Measurements from ENCODE around the gene ACSF3.

The ACSF3 gene

GRCh38 chr16:89096042-89096717 lies 2.5 kb downstream of the ACSF3 start:
- no peak for DNase-seq

GRCh38 chr16:89096768-89097391 lies 3.2 kb downstream of the ACSF3 start:
- DNase-seq: no peak

GRCh38 chr16:89097392-89097772 lies 3.7 kb downstream of the ACSF3 start:
- DNase-seq: no peak

GRCh38 chr16:89098767-89099430 lies 5.2 kb downstream of the ACSF3 start:
- DNase-seq: no peak

- no peak for DNase-seq
Observed at GRCh38 chr16:89099905-89100304, 6.3 kb downstream of the ACSF3 start.

GRCh38 chr16:89100601-89101302 lies 7.1 kb downstream of the ACSF3 start:
- DNase-seq: no peak

- DNase-seq: no peak
Observed at GRCh38 chr16:89101303-89102040, 7.8 kb downstream of the ACSF3 start.

- no peak for DNase-seq
Observed at GRCh38 chr16:89102041-89102471, 8.4 kb downstream of the ACSF3 start.

- no peak for DNase-seq
Observed at GRCh38 chr16:89102481-89103073, 8.9 kb downstream of the ACSF3 start.

- DNase-seq: no peak
Observed at GRCh38 chr16:89103156-89103555, 9.5 kb downstream of the ACSF3 start.

GRCh38 chr16:89103781-89104180 lies 10.1 kb downstream of the ACSF3 start:
- DNase-seq: no peak

- DNase-seq: no peak
Observed at GRCh38 chr16:89104303-89104702, 10.7 kb downstream of the ACSF3 start.

- DNase-seq: no peak
Observed at GRCh38 chr16:89104930-89105571, 11.4 kb downstream of the ACSF3 start.

- DNase-seq: no peak
Observed at GRCh38 chr16:89105599-89106151, 12.0 kb downstream of the ACSF3 start.

GRCh38 chr16:89106533-89107202 lies 13.0 kb downstream of the ACSF3 start:
- DNase-seq: no peak

GRCh38 chr16:89107203-89107582 lies 13.5 kb downstream of the ACSF3 start:
- DNase-seq: no peak

GRCh38 chr16:89108416-89108815 lies 14.8 kb downstream of the ACSF3 start:
- DNase-seq: no peak

- no peak for DNase-seq
Observed at GRCh38 chr16:89110641-89111040, 17.0 kb downstream of the ACSF3 start.

- no peak for DNase-seq
Observed at GRCh38 chr16:89111263-89111662, 17.6 kb downstream of the ACSF3 start.

GRCh38 chr16:89112377-89113151 lies 18.9 kb downstream of the ACSF3 start:
- no peak for DNase-seq

Data from SHP77 (cell line).